Naive thymus-derived CD4-positive, alpha-beta T cell (primary cell): Measurements from ENCODE around the gene SMYD3. TPM values are rescaled to one million over a fixed set of nuclear protein-coding genes. Genes with fewer than 3 reads are reported as not detected.

ENCODE experiments used
- ATAC-seq: fragments of 150-1000 bp; cut with Tn5 transposase; 2 replicates; pipeline ENCODE4 v1.10.0; 2021; ENCODE audit warnings: mild to moderate bottlenecking, moderate library complexity
- CTCF ChIA-PET: fragments of 350-600 bp; sonication (Branson Sonifier 250); formaldehyde crosslinking; loops from one replicate; lab custom pipeline; 2021; ENCODE audit warnings: antibody characterized with exemption; lab: Charles Lee
- POLR2A ChIA-PET: fragments of 350-600 bp; sonication (Branson Sonifier 250); formaldehyde crosslinking; loops from one replicate; lab custom pipeline; 2021; ENCODE audit warnings: antibody characterized with exemption, inconsistent platforms; lab: Charles Lee
- DNase-seq, 9 donors: peaks; one replicate each; pipeline versions ENCODE4 v3.0.0 to v3.0.0-alpha.2; 2020 to 2022; ENCODE audit warnings: mixed read lengths in 1 of 9
- H3K27ac ChIP-seq: one replicate; pipeline ENCODE4 v1.7.0; 2013; ENCODE audit warnings: mild to moderate bottlenecking, low read depth, low read length, moderate library complexity
- H3K27me3 ChIP-seq, 2 donors: one replicate each; pipeline ENCODE4 v1.7.0; 2013; ENCODE audit warnings: low read length in 2 of 2, mild to moderate bottlenecking in 2 of 2, moderate library complexity in 2 of 2; ENCODE audit not compliant: control insufficient read depth in 2 of 2, insufficient read depth in 2 of 2
- H3K36me3 ChIP-seq, 3 experiments: 1 replicate in 2 of 3; 2 replicates in 1 of 3; pipeline ENCODE4 v1.7.0; 2013; ENCODE audit warnings: low read length in 3 of 3, mild to moderate bottlenecking in 3 of 3, moderate library complexity in 1 of 3; ENCODE audit not compliant: insufficient read depth in 3 of 3, control insufficient read depth in 2 of 3
- H3K4me1 ChIP-seq, 2 donors: one replicate each; pipeline ENCODE4 v1.7.0; 2013; ENCODE audit warnings: low read length in 2 of 2, mild to moderate bottlenecking in 2 of 2, moderate library complexity in 1 of 2; ENCODE audit not compliant: control insufficient read depth in 2 of 2, insufficient read depth in 2 of 2
- H3K4me3 ChIP-seq: 2 replicates; pipeline ENCODE4 v1.7.0; 2013; ENCODE audit warnings: mild to moderate bottlenecking, low read length
- H3K9me3 ChIP-seq, 3 experiments: 1 replicate in 2 of 3; 2 replicates in 1 of 3; pipeline ENCODE4 v1.7.0; 2013; ENCODE audit warnings: low read length in 3 of 3; ENCODE audit not compliant: control insufficient read depth in 2 of 3
- H3K27ac Mint-ChIP-seq, 9 donors: one replicate each; pipeline ENCODE4 v1.8.0; 2020 to 2022; ENCODE audit warnings: mixed read lengths in 9 of 9, mild to moderate bottlenecking in 8 of 9, moderate library complexity in 5 of 9, inconsistent platforms in 2 of 9
- H3K27me3 Mint-ChIP-seq, 5 donors: one replicate each; pipeline ENCODE4 v1.8.0; 2021 to 2022; ENCODE audit warnings: mixed read lengths in 5 of 5, mild to moderate bottlenecking in 1 of 5
- H3K36me3 Mint-ChIP-seq, 5 donors: one replicate each; pipeline ENCODE4 v1.8.0; 2020 to 2022; ENCODE audit warnings: mixed read lengths in 5 of 5, mild to moderate bottlenecking in 3 of 5, inconsistent platforms in 1 of 5
- H3K4me1 Mint-ChIP-seq, 7 donors: one replicate each; pipeline ENCODE4 v1.8.0; 2020 to 2022; ENCODE audit warnings: mixed read lengths in 7 of 7, mild to moderate bottlenecking in 3 of 7, inconsistent platforms in 1 of 7
- H3K4me3 Mint-ChIP-seq, 10 donors: one replicate each; pipeline ENCODE4 v1.8.0; 2020 to 2022; ENCODE audit warnings: mild to moderate bottlenecking in 10 of 10, mixed read lengths in 10 of 10, moderate library complexity in 6 of 10, inconsistent platforms in 2 of 10
- H3K9me3 Mint-ChIP-seq, 11 donors: one replicate each; pipeline ENCODE4 v1.8.0; 2020 to 2022; ENCODE audit warnings: mixed read lengths in 11 of 11, mild to moderate bottlenecking in 4 of 11, inconsistent platforms in 1 of 11, moderate library complexity in 1 of 11
- intact Hi-C, 2 donors: fragments of 100-400 bp; cut with micrococcal nuclease; formaldehyde crosslinking; loops; one replicate each; pipeline ENCODE4 v1.15.1; 2023
- polyA plus RNA-seq, 2 donors: library from polyadenylated mRNA; unstranded; fragments of 300-500 nt; fragmentation: Illumina TruSeq; gene quantifications; one replicate each; pipeline ENCODE4 v1.2.3, GENCODE V29; 2021
- total RNA-seq, 6 experiments: library from RNA in 5 of 6; stranded (reverse) in 5 of 6; gene quantifications; 1 replicate in 5 of 6; 2 replicates in 1 of 6; pipeline ENCODE4 v1.2.3 and lab custom pipeline; 2021 to 2026

Gene SMYD3
- total and polyA plus RNA-seq, 7 experiments from 2014 or later, result 19.5 to 28.6 (median 24.4) TPM

DNA sequence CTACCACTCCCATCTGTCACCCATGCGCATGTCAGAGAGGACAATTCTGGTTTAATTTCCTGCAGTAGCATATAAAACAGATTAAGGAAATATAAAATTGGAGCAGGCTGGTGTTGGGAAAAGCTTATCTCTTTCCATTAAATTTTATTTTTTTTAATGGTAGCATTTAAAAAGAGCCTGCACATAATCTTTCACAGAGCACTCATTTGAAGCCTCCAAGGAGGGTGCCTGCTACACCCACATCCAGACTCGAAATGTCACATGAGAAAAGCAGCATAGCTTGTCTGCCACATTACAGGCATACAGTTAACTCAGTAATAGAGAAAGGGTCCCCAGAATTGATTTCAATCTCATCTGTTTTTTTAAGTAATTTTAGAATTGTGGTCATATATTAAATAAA is 753.3 kb downstream of the SMYD3 start:
- Histone ChIP-seq H3K27ac (no peak overlapping the region), H3K4me3 (no peak overlapping the region), H3K9me3 (no peaks in the 10 kb centered on the region), H3K36me3 (no peaks in the 10 kb centered on the region), H3K4me1 (no peaks in the 10 kb centered on the region), H3K27me3 (no peaks in the 10 kb centered on the region)
- DNase-seq (no peak), ATAC-seq (no peak)
- H3K36me3 Mint-ChIP-seq, result peaks cover 1 to 71% (median 62%) of the 10 kb centered on the region in 5 donors
- intact Hi-C loops, result no loop called here
- POLR2A ChIA-PET, result no interaction called here
- CTCF ChIA-PET, result no interaction called here
- no peak overlapping the region for H3K27ac Mint-ChIP-seq
- no peak overlapping the region for H3K4me3 Mint-ChIP-seq
- no peaks in the 10 kb centered on the region for H3K27me3 Mint-ChIP-seq
- peaks cover 0 to 76% (median 31%) of the 10 kb centered on the region in 11 donors for H3K9me3 Mint-ChIP-seq
- peaks cover 0 to 18% (median 2%) of the 10 kb centered on the region in 7 donors for H3K4me1 Mint-ChIP-seq

DNA sequence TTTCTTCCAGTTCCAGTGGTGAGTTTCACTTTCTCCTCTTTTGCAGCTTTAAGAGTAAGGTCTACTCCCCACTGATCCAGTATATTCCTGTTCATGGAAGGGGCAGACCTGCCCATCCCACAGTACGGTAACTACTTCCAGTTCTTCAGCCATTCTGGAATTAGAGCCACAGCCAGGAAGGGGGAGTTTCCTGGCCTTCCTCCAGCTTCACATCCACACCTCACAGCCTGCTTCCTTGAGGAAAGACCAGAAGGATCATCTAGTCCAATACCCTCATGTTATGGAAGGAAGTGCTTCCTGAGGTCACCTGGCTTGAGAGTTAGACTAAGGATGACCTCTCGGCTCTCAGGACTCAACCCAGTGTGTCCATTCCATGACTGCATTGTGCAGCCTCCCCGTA is 754.5 kb downstream of the SMYD3 start:
- DNase-seq, result no peak
- Histone ChIP-seq H3K9me3 (no peaks in the 10 kb centered on the region), H3K36me3 (no peaks in the 10 kb centered on the region), H3K4me3 (no peak overlapping the region), H3K27ac (no peak overlapping the region), H3K4me1 (no peaks in the 10 kb centered on the region), H3K27me3 (no peaks in the 10 kb centered on the region)
- Mint-ChIP-seq H3K4me1 (peaks cover 0 to 15% (median 0%) of the 10 kb centered on the region in 7 donors), H3K27ac (no peak overlapping the region), H3K4me3 (no peak overlapping the region), H3K9me3 (peaks cover 0 to 74% (median 32%) of the 10 kb centered on the region in 11 donors), H3K27me3 (no peaks in the 10 kb centered on the region), H3K36me3 (peaks cover 1 to 81% (median 63%) of the 10 kb centered on the region in 5 donors)
- CTCF ChIA-PET, result no interaction called here
- POLR2A ChIA-PET, result no interaction called here
- ATAC-seq, result no peak
- intact Hi-C loops, result no loop called here

GRCh38 chr1:245751726-245752470 is 755.2 kb downstream of the SMYD3 start:
- Histone ChIP-seq H3K9me3 (no peaks in the 10 kb centered on the region), H3K4me3 (no peak overlapping the region), H3K27ac (no peak overlapping the region), H3K36me3 (no peaks in the 10 kb centered on the region), H3K4me1 (no peaks in the 10 kb centered on the region), H3K27me3 (no peaks in the 10 kb centered on the region)
- H3K27ac Mint-ChIP-seq, result no peak overlapping the region
- ChIA-PET CTCF (no interaction called here), POLR2A (no interaction called here)
- DNase-seq (no peak), ATAC-seq (no peak)
- H3K4me3 Mint-ChIP-seq, result no peak overlapping the region
- peaks cover 1 to 74% (median 25%) of the 10 kb centered on the region in 11 donors for H3K9me3 Mint-ChIP-seq
- H3K36me3 Mint-ChIP-seq, result peaks cover 2 to 88% (median 68%) of the 10 kb centered on the region in 5 donors
- no peaks in the 10 kb centered on the region for H3K27me3 Mint-ChIP-seq
- H3K4me1 Mint-ChIP-seq, result peaks cover 0 to 9% (median 0%) of the 10 kb centered on the region in 7 donors
- intact Hi-C loops, result no loop called here

- ChIA-PET POLR2A (no interaction called here), CTCF (no interaction called here)
- Mint-ChIP-seq H3K27ac (no peak overlapping the region), H3K27me3 (no peaks in the 10 kb centered on the region), H3K4me1 (peaks cover 0 to 9% (median 0%) of the 10 kb centered on the region in 7 donors), H3K36me3 (peaks cover 3 to 89% (median 76%) of the 10 kb centered on the region in 5 donors), H3K9me3 (peaks cover 2 to 74% (median 27%) of the 10 kb centered on the region in 11 donors), H3K4me3 (no peak overlapping the region)
- Histone ChIP-seq H3K4me1 (no peaks in the 10 kb centered on the region), H3K4me3 (no peak overlapping the region), H3K9me3 (no peaks in the 10 kb centered on the region), H3K27me3 (no peaks in the 10 kb centered on the region), H3K36me3 (no peaks in the 10 kb centered on the region), H3K27ac (no peak overlapping the region)
- ATAC-seq (no peak), DNase-seq (no peak)
- intact Hi-C loops, result no loop called here
These were observed 756.0 kb downstream of the SMYD3 start for GRCh38 chr1:245751116-245751515.

- Mint-ChIP-seq H3K36me3 (peaks cover 3 to 89% (median 75%) of the 10 kb centered on the region in 5 donors), H3K9me3 (peaks cover 4 to 74% (median 22%) of the 10 kb centered on the region in 11 donors), H3K27ac (no peak overlapping the region), H3K4me1 (peaks cover 0 to 9% (median 0%) of the 10 kb centered on the region in 7 donors), H3K4me3 (no peak overlapping the region), H3K27me3 (no peaks in the 10 kb centered on the region)
- Histone ChIP-seq H3K4me1 (no peaks in the 10 kb centered on the region), H3K9me3 (no peaks in the 10 kb centered on the region), H3K36me3 (no peaks in the 10 kb centered on the region), H3K4me3 (no peak overlapping the region), H3K27ac (no peak overlapping the region), H3K27me3 (no peaks in the 10 kb centered on the region)
- POLR2A ChIA-PET, result no interaction called here
- CTCF ChIA-PET, result no interaction called here
- ATAC-seq (no peak), DNase-seq (no peak)
- intact Hi-C loops, result no loop called here
These were observed 756.8 kb downstream of the SMYD3 start for GRCh38 chr1:245750261-245750660.

GRCh38 chr1:245749053-245749452 is 758.0 kb downstream of the SMYD3 start:
- DNase-seq, result no peak
- H3K4me3 Mint-ChIP-seq, result no peak overlapping the region
- no peaks in the 10 kb centered on the region for H3K27me3 Mint-ChIP-seq
- H3K4me1 ChIP-seq, result no peaks in the 10 kb centered on the region
- H3K4me3 ChIP-seq, result no peak overlapping the region
- peaks cover 3 to 87% (median 73%) of the 10 kb centered on the region in 5 donors for H3K36me3 Mint-ChIP-seq
- no peak overlapping the region for H3K27ac Mint-ChIP-seq
- no peaks in the 10 kb centered on the region for H3K36me3 ChIP-seq
- no peaks in the 10 kb centered on the region for H3K27me3 ChIP-seq
- ChIA-PET CTCF (no interaction called here), POLR2A (no interaction called here)
- no peak for ATAC-seq
- H3K27ac ChIP-seq, result no peak overlapping the region
- H3K4me1 Mint-ChIP-seq, result peaks cover 0 to 9% (median 0%) of the 10 kb centered on the region in 7 donors
- intact Hi-C loops, result no loop called here
- H3K9me3 ChIP-seq, result no peaks in the 10 kb centered on the region
- peaks cover 9 to 74% (median 25%) of the 10 kb centered on the region in 11 donors for H3K9me3 Mint-ChIP-seq

- H3K27me3 ChIP-seq, result no peaks in the 10 kb centered on the region
- CTCF ChIA-PET, result no interaction called here
These were observed 758.4 kb downstream of the SMYD3 start for GRCh38 chr1:245748646-245749045.

More at GRCh38 chr1:245748646-245749045, 758.4 kb downstream of the SMYD3 start:
- H3K9me3 ChIP-seq, result no peaks in the 10 kb centered on the region
- intact Hi-C loops, result no loop called here
- no peak overlapping the region for H3K27ac Mint-ChIP-seq
- H3K36me3 ChIP-seq, result no peaks in the 10 kb centered on the region
- ATAC-seq (no peak), DNase-seq (no peak)
- H3K4me1 ChIP-seq, result no peaks in the 10 kb centered on the region
- no peak overlapping the region for H3K4me3 Mint-ChIP-seq
- H3K27me3 Mint-ChIP-seq, result no peaks in the 10 kb centered on the region
- H3K9me3 Mint-ChIP-seq, result peaks cover 9 to 76% (median 26%) of the 10 kb centered on the region in 11 donors
- peaks cover 3 to 87% (median 73%) of the 10 kb centered on the region in 5 donors for H3K36me3 Mint-ChIP-seq
- H3K4me3 ChIP-seq, result no peak overlapping the region
- peaks cover 0 to 9% (median 0%) of the 10 kb centered on the region in 7 donors for H3K4me1 Mint-ChIP-seq
- POLR2A ChIA-PET, result no interaction called here
- H3K27ac ChIP-seq, result no peak overlapping the region
